Breast epithelium (tissue), 4 donors: ENCODE results near the gene CDK5R1. TPM values are rescaled to one million over a fixed set of nuclear protein-coding genes. Genes with fewer than 3 reads are reported as not detected.

ENCODE experiments used
- DNase-seq, 2 donors: peaks; one replicate each; pipeline ENCODE4 v3.0.0-alpha.2; 2019; ENCODE audit warnings: low spot score in 2 of 2
- H3K27ac ChIP-seq, 2 donors: fragments of 200-600 bp; sonication (generic) in 1 of 2; one replicate each; pipeline ENCODE4 v1.5.1; 2016 to 2019; ENCODE audit warnings: mild to moderate bottlenecking in 1 of 2
- H3K27me3 ChIP-seq, 2 donors: fragments of 200-600 bp; sonication (generic) in 1 of 2; one replicate each; pipeline versions ENCODE4 v1.5.1 to v1.6.0; 2017 to 2019; ENCODE audit warnings: control low read depth in 1 of 2, mild to moderate bottlenecking in 1 of 2
- H3K36me3 ChIP-seq: fragments of 200-600 bp; one replicate; pipeline ENCODE4 v1.5.1; 2019
- H3K4me1 ChIP-seq, 2 donors: fragments of 200-600 bp; sonication (generic); one replicate each; pipeline ENCODE4 v1.5.1; 2016 to 2019; ENCODE audit warnings: control low read depth in 1 of 2
- H3K4me3 ChIP-seq, 3 donors: fragments of 200-600 bp; sonication (generic); 1 replicate in 2 of 3; 2 replicates in 1 of 3; pipeline ENCODE4 v1.5.1; 2016 to 2019; ENCODE audit warnings: mild to moderate bottlenecking in 3 of 3, moderate library complexity in 2 of 3
- H3K9me3 ChIP-seq, 2 donors: fragments of 200-600 bp; sonication (generic) in 1 of 2; one replicate each; pipeline ENCODE4 v1.5.1; 2016 to 2019; ENCODE audit warnings: control low read depth in 1 of 2
- CTCF ChIP-seq, 3 donors: fragments of 450-650 bp; IDR thresholded peaks; one replicate each; pipeline ENCODE4 v1.5.1; 2016 to 2017; ENCODE audit warnings: antibody characterized with exemption in 3 of 3, mild to moderate bottlenecking in 3 of 3, moderate library complexity in 3 of 3
- POLR2A ChIP-seq: fragments of 450-650 bp; IDR thresholded peaks from one replicate; pipeline ENCODE4 v1.6.1; 2016; ENCODE audit warnings: antibody characterized with exemption, mild to moderate bottlenecking, moderate library complexity
- POLR2AphosphoS5 ChIP-seq, 3 donors: sonication (generic); formaldehyde crosslinking; IDR thresholded peaks; one replicate each; pipeline ENCODE4 v1.6.1; 2017; ENCODE audit warnings: antibody characterized with exemption in 3 of 3
- intact Hi-C: fragments of 100-400 bp; cut with DNase I; formaldehyde crosslinking; loops from one replicate; pipeline ENCODE4 v1.15.1; 2023; ENCODE audit warnings: low total_unique reads
- total RNA-seq, 3 donors: library from RNA; depleted of rRNA; stranded (reverse); fragments of >200 nt; gene quantifications; one replicate each; pipeline ENCODE4 v1.1.0, GENCODE V29; 2016

Gene CDK5R1
- total RNA-seq, 3 donors from 2014 or later, result 0.66 to 0.88 (median 0.80) TPM

DNA sequence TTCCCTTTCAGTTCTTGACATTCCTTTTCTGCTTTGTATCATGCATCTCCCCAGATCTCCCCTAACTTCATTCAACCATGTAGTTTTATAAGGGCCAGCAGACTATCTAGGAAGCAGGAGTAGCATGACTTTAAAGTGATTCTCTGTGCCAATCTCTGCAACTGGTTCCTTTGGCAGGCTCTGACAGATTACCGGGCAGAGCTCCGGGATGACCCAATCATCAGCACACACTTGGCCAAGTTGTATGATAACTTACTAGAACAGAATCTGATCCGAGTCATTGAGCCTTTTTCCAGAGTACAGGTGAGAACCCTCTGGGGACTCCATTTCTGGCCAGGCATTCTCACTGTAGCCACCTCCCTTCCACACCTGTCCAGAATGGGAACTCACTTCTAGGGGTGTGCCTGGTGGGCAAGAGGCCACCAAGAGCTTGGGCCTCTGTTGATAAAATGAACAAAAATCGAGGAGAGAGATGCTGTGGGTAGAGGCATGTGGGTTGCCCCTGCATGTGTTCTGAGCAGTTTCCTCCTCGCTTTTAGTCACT, 7.6 kb upstream of the CDK5R1 start:
- H3K27ac ChIP-seq, result no peak overlapping the region
- intact Hi-C loops, result no loop called here
- peaks cover 16% of the 10 kb centered on the region for H3K36me3 ChIP-seq

GRCh38 chr17:32481193-32481592, 5.6 kb upstream of the CDK5R1 start:
- Histone ChIP-seq H3K4me1 (peaks cover 0 to 10% of the 10 kb centered on the region in 2 donors), H3K9me3 (no peaks in the 10 kb centered on the region), H3K27me3 (no peaks in the 10 kb centered on the region), H3K4me3 (no peak overlapping the region), H3K27ac (no peak overlapping the region), H3K36me3 (peaks cover 15% of the 10 kb centered on the region)
- TF ChIP-seq POLR2AphosphoS5 (IDR thresholded peaks at IDR 0.05), result no peak
- no peak for TF ChIP-seq CTCF (IDR thresholded peaks at IDR 0.05)
- TF ChIP-seq POLR2A, result no peak
- no peak for DNase-seq
- intact Hi-C loops, result no loop called here

More for the DNA sequence above, 7.6 kb upstream of the CDK5R1 start:
- TF ChIP-seq POLR2A (no peak), POLR2AphosphoS5 (IDR thresholded peaks at IDR 0.05) (no peak), CTCF (IDR thresholded peaks at IDR 0.05) (no peak)
- no peak for DNase-seq
- Histone ChIP-seq H3K4me3 (no peak overlapping the region), H3K4me1 (peaks cover 0 to 4% of the 10 kb centered on the region in 2 donors), H3K27me3 (no peaks in the 10 kb centered on the region), H3K9me3 (no peaks in the 10 kb centered on the region)

- Histone ChIP-seq H3K9me3 (no peaks in the 10 kb centered on the region), H3K27ac (no peak overlapping the region), H3K4me1 (peaks cover 0 to 10% of the 10 kb centered on the region in 2 donors), H3K27me3 (no peaks in the 10 kb centered on the region), H3K4me3 (no peak overlapping the region), H3K36me3 (peaks cover 12% of the 10 kb centered on the region)
- no peak for TF ChIP-seq POLR2AphosphoS5 (IDR thresholded peaks at IDR 0.05)
- TF ChIP-seq POLR2A, result no peak
- no peak for TF ChIP-seq CTCF (IDR thresholded peaks at IDR 0.05)
- intact Hi-C loops, result no loop called here
- no peak for DNase-seq
Observed at GRCh38 chr17:32482568-32483320, 4.0 kb upstream of the CDK5R1 start.

GRCh38 chr17:32483451-32484019, 3.3 kb upstream of the CDK5R1 start:
- intact Hi-C loops, result no loop called here
- TF ChIP-seq CTCF (IDR thresholded peaks at IDR 0.05) (peak in 2 of 3 donors; percentile 51 to 64), POLR2A (no peak), POLR2AphosphoS5 (IDR thresholded peaks at IDR 0.05) (peak in 2 of 3 donors; percentile 16 to 61)
- Histone ChIP-seq H3K9me3 (no peaks in the 10 kb centered on the region), H3K36me3 (peaks cover 12% of the 10 kb centered on the region), H3K27me3 (no peaks in the 10 kb centered on the region), H3K4me1 (peaks cover 0 to 10% of the 10 kb centered on the region in 2 donors), H3K27ac (peak overlapping the region in 1 of 2 donors; percentile 14), H3K4me3 (no peak overlapping the region)
- DNase-seq, result peak in 1 of 2 donors; percentile 33

- peaks cover 12% of the 10 kb centered on the region for H3K36me3 ChIP-seq
- intact Hi-C loops, result no loop called here
- DNase-seq, result no peak
Observed at GRCh38 chr17:32484041-32484461, 2.7 kb upstream of the CDK5R1 start.

More at GRCh38 chr17:32484041-32484461, 2.7 kb upstream of the CDK5R1 start:
- H3K4me3 ChIP-seq, result no peak overlapping the region
- peaks cover 0 to 10% of the 10 kb centered on the region in 2 donors for H3K4me1 ChIP-seq
- no peaks in the 10 kb centered on the region for H3K9me3 ChIP-seq
- H3K27me3 ChIP-seq, result no peaks in the 10 kb centered on the region
- H3K27ac ChIP-seq, result peak overlapping the region in 1 of 2 donors; percentile 14
- TF ChIP-seq CTCF (IDR thresholded peaks at IDR 0.05), result no peak
- TF ChIP-seq POLR2A, result no peak
- no peak for TF ChIP-seq POLR2AphosphoS5 (IDR thresholded peaks at IDR 0.05)
